Measurements from ENCODE around the gene ENDOG.
A peak's percentile ranks its signal among the peaks of the same experiment; 100 is the strongest.

Gene ENDOG

DNA sequence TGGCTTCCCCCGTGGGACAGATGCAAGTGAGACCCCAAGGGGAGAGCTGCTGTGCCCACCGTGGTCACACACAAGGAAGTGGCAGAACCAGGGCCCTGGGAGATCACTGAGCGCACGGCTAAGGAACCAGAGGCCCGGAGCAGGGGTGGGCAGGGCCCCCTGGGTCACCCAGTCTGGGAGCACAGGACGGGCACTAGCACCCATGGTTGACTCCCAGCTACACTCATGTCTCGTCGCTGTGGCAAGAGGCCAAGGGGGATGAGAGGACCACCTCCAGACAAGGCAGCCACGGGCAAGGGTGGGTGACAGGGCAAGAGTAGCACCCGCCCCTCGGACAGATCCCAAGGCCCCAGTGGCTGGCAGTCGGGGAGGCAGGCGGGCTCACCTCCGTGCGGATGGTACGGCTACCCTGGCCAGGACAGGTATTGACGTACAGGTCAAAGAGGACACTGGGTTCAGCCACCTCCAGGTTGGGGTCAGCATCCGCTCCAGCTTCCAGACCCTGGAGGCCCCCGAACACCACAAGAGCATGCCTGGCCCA lies 5.1 kb downstream of the ENDOG start:
- Histone ChIP-seq H3K4me3 (no peak overlapping the region), H3K27ac (no peak overlapping the region)
- TF ChIP-seq, protein P1, sequence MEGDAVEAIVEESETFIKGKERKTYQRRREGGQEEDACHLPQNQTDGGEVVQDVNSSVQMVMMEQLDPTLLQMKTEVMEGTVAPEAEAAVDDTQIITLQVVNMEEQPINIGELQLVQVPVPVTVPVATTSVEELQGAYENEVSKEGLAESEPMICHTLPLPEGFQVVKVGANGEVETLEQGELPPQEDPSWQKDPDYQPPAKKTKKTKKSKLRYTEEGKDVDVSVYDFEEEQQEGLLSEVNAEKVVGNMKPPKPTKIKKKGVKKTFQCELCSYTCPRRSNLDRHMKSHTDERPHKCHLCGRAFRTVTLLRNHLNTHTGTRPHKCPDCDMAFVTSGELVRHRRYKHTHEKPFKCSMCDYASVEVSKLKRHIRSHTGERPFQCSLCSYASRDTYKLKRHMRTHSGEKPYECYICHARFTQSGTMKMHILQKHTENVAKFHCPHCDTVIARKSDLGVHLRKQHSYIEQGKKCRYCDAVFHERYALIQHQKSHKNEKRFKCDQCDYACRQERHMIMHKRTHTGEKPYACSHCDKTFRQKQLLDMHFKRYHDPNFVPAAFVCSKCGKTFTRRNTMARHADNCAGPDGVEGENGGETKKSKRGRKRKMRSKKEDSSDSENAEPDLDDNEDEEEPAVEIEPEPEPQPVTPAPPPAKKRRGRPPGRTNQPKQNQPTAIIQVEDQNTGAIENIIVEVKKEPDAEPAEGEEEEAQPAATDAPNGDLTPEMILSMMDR (IDR thresholded peaks at IDR 0.05): no peak
- DNase-seq (ENCODE audit: low spot score): no peak

DNA sequence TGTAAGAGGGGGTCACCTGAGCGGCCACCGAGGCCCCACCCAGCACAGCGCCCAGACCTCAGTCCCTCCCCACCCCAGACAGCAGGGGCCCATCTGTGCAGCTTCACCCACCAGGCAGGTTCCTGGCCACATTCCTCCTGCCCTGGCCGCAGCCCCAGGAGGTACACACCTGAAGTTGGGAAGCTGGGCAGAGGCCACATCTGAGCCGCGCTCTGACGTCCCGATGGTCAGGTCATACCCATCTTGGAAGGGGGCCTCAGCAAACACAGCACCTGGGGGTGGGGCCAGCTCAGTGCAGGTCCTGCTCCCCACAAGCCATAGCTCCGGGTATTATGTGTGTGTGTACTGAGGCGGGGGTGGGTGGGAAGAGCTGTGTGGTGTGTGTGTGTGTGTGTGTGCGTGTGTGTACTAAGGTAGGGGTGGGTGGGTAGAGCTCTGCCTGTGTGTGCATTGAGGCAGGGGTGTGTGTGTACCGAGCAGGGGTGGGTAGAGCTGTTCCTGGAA lies 5.7 kb downstream of the ENDOG start:
- no peak overlapping the region for H3K4me3 ChIP-seq
- DNase-seq (ENCODE audit: low spot score): no peak
- TF ChIP-seq, protein P1 (IDR thresholded peaks at IDR 0.05): no peak
- H3K27ac ChIP-seq: no peak overlapping the region

DNA sequence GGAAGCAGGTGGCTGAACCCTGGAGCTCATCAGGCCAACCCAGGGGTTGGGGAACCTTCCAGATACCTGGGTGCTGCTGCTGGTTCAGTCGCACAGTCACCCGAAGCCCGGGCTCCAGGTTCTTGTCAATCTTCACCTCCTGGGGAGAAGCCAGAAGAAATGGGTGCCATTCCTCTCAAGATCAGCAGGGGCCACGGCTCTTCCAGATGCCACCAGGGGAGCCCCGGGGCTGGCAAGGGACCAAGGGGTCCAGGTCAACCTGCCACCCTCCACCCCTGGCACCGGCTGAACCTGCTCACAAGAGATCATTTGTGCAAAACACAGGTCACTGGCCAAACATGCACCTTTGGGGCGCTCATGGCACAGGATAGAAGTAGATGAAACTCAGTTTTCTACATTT lies 6.6 kb downstream of the ENDOG start:
- no peak for DNase-seq (ENCODE audit: low spot score)
- H3K4me3 ChIP-seq: no peak overlapping the region
- TF ChIP-seq, protein P1 (IDR thresholded peaks at IDR 0.05): no peak
- no peak overlapping the region for H3K27ac ChIP-seq

DNA sequence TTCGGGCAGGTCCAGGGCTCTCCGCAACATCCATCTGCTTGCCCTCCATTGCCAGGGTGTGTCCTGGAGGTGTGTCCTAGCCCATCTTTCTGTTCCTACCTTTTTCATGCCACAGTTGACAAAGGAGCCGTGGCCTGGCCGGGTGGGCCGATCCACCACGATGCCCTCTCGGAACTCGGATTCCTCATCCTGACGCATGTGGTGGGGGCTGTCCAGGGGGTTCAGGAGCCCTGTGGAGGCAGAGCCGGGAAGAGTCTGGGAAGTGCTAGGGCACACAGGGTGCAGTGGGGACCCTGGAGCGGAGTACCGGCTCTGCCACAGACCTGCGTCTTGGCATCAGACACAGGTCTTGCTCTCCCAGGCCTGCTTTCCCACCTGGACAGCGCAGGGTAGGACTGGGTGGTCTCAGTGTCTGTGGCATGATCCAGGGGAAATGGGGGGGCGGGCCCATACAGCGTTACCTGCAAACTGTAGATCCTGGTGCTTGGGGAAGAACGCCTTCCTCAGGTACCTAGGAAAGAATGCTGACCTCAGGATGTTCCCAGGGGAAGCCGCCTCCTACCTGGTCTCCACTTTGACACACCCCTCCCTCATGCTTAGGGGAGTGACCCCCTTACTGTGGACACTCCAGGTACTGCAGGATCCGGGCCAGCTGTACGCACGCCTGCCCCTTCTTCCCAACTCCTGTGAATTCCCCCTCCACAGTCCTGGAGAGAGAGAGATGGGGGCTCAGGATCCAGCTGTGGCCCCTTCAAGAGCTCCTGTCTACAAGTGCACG lies 7.8 kb downstream of the ENDOG start:
- Histone ChIP-seq H3K4me3 (no peak overlapping the region), H3K27ac (no peak overlapping the region)
- TF ChIP-seq, protein P1 (IDR thresholded peaks at IDR 0.05): no peak
- no peak for DNase-seq (ENCODE audit: low spot score)

DNA sequence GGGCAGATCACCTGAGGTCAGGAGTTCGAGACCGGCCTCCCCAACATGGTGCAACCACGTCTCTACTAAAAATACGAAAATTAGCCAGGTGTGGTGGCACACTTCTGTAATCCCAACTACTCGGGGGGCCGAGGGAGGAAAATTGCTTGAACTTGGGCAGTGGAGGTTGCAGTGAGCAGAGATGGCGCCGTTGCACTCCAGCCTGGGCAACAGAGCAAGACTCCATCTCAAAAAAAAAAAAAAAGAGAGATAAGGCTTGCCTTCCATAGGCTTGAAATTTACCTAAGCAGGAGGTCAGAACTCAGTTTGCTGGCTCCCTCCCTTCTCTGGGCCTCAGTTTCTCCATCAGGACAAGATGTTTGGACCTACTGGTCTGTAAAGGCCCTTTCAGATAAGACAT lies 10.0 kb downstream of the ENDOG start:
- DNase-seq (ENCODE audit: low spot score): no peak
- no peak overlapping the region for H3K27ac ChIP-seq
- TF ChIP-seq, protein P1 (IDR thresholded peaks at IDR 0.05): no peak
- H3K4me3 ChIP-seq: no peak overlapping the region

DNA sequence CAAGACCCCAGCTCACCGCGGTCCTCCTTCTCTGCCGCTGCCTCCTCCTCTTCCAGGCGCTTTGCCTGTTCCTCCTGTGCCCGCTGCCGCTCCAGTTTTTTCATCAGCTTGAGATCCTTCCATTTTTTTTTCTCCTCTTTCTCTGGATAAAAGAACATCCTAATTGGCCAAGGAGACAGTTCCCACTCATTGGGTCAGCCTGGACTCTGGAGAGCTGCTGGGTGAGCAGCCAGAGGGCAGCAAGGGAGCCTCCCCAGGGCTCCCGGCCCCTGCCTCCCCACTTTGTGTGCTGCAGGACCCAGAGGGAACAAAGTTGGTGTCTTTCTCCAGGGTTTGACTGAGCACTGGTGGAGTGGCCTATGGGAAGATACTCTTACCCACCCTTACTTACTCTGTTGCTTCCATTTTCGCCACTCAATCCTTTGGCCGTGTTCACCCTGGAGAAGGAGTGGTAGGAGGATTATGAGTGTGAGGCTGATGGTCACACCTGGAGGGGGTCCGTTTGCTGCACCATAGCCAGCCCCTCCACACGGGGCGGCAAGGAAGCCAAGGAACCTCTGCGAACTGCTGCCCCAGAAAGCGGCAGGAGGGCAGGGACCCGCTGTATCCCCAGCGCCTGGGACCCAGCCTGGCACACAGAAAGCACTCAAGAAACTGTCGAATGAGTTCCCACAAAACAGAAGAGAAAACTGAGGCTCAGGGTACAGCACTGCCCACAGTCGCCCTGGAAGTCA lies 10.6 kb downstream of the ENDOG start:
- peak overlapping the region; percentile 29 to 81 for H3K27ac ChIP-seq
- TF ChIP-seq, protein P1 (IDR thresholded peaks at IDR 0.05): no peak
- H3K4me3 ChIP-seq: peak overlapping the region; percentile 90
- no peak for DNase-seq (ENCODE audit: low spot score)
